Activated effector memory CD4-positive, alpha-beta T cell treated with Interleukin-2 at 50 U/mL for 16 hours (primary cell): Measurements from ENCODE around the gene EHBP1.
"Not testable (repeated sequence)": the region's sequence is repeated elsewhere in the genome, so short reads cannot be mapped to it uniquely, and the experiment has no call there.

ENCODE experiments used
- DNase-seq: peaks from one replicate; pipeline ENCODE4 v3.0.0-alpha.2; 2020

Gene EHBP1

DNA sequence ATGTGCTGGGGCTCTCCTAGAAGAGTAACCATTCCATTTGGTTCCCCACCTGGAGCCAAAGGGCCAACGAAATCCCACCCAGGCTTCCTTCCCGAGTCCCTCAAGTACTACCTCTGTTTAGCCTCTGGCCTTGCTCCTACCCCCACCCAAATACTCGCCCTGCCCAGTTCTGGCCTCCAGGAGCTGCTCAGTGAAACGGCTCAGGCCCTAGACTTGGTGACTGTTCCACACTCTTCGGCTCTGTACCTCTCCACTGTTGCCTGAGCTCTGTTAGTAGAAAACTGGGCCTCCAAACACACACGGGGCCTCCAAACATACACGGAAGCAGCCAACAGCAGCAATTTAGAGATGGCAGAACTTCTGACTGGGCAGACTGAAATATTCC, 349.3 kb downstream of the EHBP1 start:
- no peak for DNase-seq

GRCh38 chr2:63055226-63056106, 350.0 kb downstream of the EHBP1 start:
- no peak for DNase-seq

DNA sequence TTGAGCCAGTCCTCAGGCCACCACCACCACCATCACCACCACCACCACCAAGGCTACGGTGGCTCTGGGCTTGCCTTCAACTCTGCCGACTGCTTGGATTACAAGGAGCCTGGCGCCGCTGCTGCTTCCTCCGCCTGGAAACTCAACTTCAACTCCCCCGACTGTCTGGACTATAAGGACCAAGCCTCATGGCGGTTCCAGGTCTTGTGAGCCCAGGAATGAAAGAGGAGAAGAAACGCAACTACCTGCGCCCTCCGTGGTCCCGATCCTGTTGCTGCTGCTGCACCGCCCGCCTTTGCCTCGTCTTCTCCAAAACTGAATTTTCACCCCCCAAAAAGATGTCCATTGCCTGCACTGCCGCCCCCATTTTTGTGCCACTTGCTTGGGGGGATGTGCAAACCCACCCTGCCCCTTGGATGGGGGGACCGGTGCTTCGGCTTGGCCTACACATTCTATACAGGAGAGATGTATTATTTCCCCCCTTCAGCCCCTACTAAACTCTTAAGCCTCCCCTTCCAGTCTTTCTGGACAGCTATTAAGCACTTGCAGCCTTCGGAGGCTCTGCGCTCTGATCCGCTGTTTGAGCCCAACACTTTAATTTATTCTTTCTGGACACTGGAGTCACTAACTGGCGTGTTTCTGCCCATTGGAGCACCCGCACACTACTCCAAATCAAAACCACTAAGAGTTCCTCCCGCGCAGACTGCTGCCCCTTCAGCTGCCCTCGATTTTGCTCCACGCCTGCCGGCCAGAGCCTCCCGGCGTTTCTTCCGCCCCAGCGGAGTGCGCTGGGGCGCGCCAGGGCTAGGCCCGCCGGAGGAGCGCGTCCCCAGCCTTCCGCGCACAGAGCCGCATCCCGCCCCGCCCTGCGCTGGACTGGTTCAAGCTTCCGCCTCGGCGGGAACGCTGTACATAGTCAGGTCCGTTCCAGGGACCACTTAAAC, 350.9 kb downstream of the EHBP1 start:
- no peak for DNase-seq

- no peak for DNase-seq
These were observed 352.0 kb downstream of the EHBP1 start for GRCh38 chr2:63057249-63058143.

DNA sequence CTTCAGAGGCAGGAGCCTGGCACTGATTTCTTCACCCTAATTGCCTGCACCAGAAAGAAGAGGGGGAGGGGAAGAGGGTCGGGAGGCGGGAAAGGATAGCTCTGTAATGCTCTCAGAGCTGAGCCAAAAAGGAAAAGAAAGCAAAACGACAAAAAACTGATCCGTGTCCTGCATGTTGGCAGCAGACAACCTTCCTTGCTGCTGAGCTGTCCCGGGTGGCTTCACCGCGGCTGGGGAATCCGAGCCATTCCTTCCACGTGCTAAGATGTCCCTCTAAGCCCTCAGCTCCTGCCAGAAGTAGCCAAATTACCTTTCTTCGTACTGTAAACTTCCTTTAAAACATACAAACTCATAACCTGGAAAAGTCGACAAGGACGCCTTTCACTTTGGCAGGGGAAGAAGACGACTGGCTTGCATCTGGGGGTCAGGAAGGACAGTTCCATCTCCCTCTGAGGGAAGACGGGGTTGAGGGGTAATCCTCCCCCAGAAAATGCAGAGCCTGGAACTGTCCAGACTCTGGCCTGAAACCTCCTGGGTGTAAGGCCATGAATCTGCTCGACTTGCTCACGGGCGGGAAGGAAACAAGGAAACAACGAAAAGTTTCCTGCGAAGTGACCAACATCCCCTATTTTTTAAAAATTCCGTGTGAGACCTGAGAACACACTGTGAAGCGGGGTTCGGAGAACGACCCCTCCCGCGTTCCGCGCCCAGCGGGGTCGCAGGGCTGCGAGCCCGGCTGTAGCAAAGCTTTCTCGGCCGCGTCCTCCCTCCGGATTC, 352.8 kb downstream of the EHBP1 start:
- no peak for DNase-seq

- no peak for DNase-seq
These were observed 353.6 kb downstream of the EHBP1 start for GRCh38 chr2:63058921-63059792.

GRCh38 chr2:63059793-63060471, 354.4 kb downstream of the EHBP1 start:
- no peak for DNase-seq

- DNase-seq, result no peak
These were observed 355.0 kb downstream of the EHBP1 start for GRCh38 chr2:63060472-63060991.

DNA sequence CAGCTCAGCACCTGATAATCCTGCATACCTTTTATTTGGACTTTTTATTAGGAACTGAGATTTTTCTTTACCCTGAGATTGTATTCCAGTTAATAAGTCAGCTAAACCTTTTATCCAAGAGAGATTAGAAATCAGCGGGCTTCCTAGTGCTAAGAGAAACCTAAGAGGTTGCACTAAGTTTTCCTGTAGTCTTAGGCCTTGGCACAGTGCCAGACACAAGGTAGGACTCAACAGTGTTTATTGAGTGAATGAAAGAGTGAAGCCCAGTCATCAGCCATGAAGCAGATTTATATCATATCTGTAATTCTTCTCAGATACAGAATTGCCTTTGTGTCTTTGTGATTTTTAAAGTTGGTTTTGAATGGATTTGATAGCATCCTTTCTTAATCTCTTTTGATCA, 358.7 kb downstream of the EHBP1 start:
- no peak for DNase-seq

- no peak for DNase-seq
These were observed 359.1 kb downstream of the EHBP1 start for GRCh38 chr2:63064661-63065060.

DNA sequence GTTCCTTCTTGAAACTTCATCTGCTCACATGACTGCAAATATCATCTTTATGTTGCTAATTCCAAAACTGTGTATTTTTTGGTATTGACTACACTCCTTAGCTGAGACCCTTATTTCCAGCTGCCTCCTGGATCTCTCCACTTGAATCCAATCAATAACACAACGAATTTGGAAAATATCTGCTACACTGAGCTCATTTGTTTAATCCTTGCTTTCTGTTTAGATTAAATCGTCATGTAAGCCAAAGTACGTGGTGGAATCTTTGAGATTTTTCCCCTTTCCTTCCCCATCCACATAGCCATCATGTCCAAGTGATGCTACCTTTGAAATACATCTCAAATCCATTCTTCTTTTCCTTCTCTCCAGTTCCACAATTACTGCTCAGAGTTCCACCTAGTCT, 360.8 kb downstream of the EHBP1 start:
- no peak for DNase-seq

DNA sequence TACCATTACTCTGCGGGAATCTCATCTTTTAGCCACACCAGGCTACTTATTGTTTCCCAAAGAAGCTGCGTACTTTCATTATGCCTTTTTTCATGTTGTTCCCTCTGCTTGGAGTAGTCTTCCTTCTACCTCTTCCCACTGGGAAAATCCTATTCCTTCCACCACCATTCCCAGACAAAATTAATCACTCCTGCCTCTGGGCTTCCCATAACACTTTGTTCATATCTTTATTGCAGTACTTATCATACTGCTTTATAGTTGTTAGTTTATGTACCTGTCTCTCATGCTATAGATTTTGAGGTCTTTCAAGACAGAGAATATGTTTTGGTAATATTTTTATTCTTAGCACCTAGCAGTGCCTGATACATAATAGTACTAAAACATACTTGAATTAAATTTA, 361.3 kb downstream of the EHBP1 start:
- no peak for DNase-seq

DNA sequence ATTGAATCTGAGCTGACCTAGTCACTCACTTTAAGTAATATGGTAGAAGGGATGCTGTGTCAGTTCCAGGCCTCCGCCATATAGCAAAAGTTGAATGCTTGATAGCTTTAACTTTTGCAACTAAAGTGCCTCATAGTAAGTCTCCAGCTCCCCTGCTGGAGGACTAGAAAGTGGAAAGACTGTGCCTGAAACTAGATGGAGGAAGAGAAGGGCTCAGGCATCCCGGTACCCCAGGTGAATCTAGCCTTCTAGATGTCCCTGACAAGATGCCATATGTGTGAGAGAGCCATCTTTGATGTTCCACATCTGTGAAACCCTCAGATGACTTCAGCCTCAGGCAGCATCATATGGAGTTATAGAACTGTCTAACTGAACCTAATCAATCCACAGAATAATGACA, 366.2 kb downstream of the EHBP1 start:
- no peak for DNase-seq

- no peak for DNase-seq
These were observed 368.5 kb downstream of the EHBP1 start for GRCh38 chr2:63073994-63074393.

GRCh38 chr2:63074399-63074798, 368.9 kb downstream of the EHBP1 start:
- not testable (repeated sequence) for DNase-seq

GRCh38 chr2:63078852-63079606, 373.5 kb downstream of the EHBP1 start:
- no peak for DNase-seq

DNA sequence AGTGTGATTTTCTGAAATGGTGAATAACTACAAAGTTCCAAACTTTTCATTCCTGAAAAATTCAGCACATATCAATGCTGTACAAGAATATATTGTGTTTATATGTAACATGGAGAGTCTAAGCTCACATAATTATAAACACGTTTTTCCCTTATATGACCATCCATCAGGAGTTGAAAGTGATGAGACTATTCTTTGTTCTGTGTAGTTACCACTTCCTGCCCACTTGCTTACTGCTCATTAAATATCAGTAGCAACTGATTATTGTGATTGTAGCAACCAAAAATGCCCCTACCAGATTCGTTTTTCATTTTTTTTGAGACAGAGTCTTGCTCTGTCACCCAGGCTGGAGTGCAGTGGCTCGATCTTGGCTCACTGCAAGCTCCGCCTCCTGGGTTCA, 375.9 kb downstream of the EHBP1 start:
- DNase-seq, result no peak

GRCh38 chr2:63086687-63087086, 381.2 kb downstream of the EHBP1 start:
- no peak for DNase-seq

DNA sequence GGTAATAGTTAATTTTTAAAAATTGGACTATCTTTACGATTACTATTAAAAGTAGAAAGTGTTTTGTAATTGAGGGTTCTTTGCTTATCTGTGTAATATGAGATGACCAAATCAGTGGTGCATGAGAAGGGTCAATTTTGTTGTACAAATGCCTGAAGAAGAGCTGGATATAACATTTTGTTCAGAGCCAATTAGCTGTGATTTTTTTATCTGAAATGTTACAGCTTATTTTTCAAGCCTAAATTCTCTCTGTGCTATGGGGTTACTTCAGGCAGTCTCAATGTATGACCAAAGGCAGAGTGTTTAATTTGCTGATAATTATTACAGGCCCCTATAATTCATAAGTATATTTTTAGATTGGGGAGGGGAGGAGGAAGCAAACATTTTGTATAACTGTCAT, 386.9 kb downstream of the EHBP1 start:
- DNase-seq, result no peak
